Caki2 (cell line): ENCODE data around the gene TMEM156. TPM values are rescaled to one million over a fixed set of nuclear protein-coding genes. Genes with fewer than 3 reads are reported as not detected.

Source experiments
- DNase-seq: peaks from one replicate; pipeline ENCODE4 v3.0.0-alpha.2; 2015; ENCODE audit warnings: low read depth
- in situ Hi-C: cut with HindIII; loops from 2 replicates; pipeline ENCODE4 v1.10.0; 2016; ENCODE audit warnings: low sequenced_read_pairs, low pct_unique_long_range_greater_than_20kb, mixed read lengths
- total RNA-seq: library from RNA; depleted of rRNA; stranded (reverse); fragments of >200 nt; shearing (Covaris generic); gene quantifications from 2 replicates; pipeline ENCODE4 v1.2.3, GENCODE V29; 2014; ENCODE audit warnings: low replicate concordance; rRNA removed

TMEM156 gene
- total RNA-seq = 40.0 and 64.9 TPM in 2 replicates

DNA sequence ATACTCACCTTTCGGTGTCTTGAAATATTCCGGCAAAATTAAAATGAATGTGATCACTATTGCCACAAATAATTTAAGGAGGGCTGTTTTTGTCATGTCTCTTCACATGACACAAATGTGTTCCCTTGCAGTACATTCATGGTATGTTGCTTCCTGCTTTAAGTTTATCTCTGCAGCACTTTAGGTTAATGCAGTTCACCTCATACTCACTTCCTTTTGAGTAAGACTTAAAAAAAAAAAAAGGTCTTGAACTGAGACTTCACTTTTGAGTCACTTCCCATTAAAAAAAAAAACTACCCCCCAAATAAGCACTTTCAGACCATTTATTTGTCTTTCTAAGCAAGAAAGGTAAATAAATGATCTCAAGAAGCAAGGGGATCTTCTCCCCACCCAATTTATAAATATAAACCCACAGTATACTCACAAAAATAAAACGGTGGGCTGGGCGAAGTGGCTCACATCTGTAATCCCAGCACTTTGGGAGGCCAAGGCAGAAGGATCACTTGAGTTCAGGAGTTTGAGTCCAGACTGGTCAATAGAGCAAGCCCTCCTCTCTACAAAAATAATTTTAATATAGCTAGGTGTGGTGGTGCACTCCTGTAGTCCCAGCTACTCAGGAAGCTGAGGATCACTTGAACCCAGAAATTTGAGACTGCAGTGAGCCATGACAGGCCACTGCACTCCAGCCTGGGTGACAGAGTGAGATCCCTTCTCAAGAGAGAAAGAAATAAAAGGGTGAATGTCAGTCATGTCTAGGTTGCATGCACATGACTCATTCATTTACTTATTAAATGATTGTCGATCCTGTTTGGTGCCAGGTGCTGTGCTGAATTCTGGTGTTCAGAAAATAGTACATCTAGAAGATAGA, at the start of gene TMEM156:
TMEM156 (minus strand) TSS at position 192 of the 868 bp plus-strand sequence; CDS start at position 96, 96 bp downstream.
- in situ Hi-C loops = no loop called here
- DNase-seq = peak; percentile 70

GRCh38 chr4:39078829-39079228, 46.6 kb upstream of the TMEM156 start:
- no peak for DNase-seq
- in situ Hi-C loops = no loop called here

- DNase-seq = no peak
- in situ Hi-C loops = no loop called here
These were observed 36.7 kb upstream of the TMEM156 start for GRCh38 chr4:39068907-39069306.

GRCh38 chr4:39067451-39067850, 35.2 kb upstream of the TMEM156 start:
- no peak for DNase-seq
- in situ Hi-C loops = no loop called here

DNA sequence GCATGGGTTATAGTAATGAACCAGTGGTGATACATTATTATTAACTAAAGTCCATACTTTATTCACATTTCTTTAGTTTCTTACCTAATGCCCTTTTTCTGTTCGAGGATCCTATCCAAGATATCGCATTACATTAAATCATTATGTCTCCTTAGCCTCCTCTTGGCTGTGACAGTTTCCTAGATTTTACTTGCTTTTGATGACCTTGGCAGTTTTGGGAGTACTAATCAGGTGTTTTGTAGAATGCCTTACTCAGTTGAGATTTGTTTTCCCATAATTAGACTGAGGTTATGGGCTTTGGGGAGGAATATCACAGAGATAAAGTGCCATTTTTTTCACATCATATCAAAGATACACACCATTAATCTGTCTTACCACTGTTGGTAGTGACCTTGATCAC, 34.8 kb upstream of the TMEM156 start:
- in situ Hi-C loops = no loop called here

GRCh38 chr4:39066371-39066770, 34.2 kb upstream of the TMEM156 start:
- in situ Hi-C loops = no loop called here

More for the DNA sequence above, 34.8 kb upstream of the TMEM156 start:
- no peak for DNase-seq

GRCh38 chr4:39063430-39063829, 31.2 kb upstream of the TMEM156 start:
- DNase-seq = no peak
- in situ Hi-C loops = no loop called here

More at GRCh38 chr4:39066371-39066770, 34.2 kb upstream of the TMEM156 start:
- DNase-seq = no peak

DNA sequence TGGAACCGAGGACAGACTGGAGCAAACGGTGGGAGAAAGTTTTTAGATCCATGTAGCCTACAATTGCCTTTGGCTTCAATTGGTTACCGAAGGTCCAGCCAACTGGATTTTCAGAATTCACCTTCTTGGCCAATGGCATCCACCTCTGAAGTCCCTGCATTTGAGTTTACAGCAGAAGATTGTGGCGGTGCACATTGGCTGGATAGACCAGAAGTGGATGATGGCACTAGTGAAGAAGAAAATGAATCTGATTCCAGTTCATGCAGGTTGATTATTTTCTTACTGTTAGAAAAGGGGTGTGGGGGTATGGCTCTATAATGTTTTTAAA, 30.5 kb upstream of the TMEM156 start:
- in situ Hi-C loops = no loop called here
- DNase-seq = no peak

DNA sequence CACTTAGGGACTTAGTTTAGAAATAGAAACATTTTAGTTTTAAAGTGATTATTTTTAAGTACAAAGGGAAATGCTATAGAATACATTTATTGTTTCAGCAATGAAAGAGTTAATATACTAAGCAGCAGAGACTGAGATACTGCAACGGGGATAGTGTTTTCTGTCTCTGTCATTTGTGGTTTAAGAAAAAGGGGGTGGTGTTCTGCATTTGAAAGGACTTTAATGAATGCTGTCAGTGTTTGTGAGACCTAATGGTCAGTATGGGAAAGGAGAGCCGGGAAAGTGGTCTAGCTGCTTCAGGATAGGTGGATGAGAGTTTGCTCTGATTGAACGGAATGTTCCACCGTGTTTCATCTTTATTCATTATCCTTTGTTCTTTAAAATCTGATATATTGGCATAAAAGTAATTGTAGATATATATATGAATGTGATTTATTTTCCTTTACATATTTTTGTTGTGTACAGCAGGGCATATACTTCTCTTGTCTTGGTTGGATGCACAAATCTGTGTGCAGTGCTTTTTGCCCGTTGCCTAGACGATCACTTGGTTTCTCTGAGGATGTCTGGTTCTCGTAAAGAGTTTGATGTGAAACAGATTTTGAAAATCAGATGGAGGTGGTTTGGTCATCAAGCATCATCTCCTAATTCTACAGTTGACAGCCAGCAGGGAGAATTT, 30.0 kb upstream of the TMEM156 start, which contains the start of gene KLHL5:
KLHL5 (plus strand) TSS at position 139 of the 676 bp plus-strand sequence; CDS start at position 560, 421 bp downstream.
- DNase-seq = no peak
- in situ Hi-C loops = no loop called here

DNA sequence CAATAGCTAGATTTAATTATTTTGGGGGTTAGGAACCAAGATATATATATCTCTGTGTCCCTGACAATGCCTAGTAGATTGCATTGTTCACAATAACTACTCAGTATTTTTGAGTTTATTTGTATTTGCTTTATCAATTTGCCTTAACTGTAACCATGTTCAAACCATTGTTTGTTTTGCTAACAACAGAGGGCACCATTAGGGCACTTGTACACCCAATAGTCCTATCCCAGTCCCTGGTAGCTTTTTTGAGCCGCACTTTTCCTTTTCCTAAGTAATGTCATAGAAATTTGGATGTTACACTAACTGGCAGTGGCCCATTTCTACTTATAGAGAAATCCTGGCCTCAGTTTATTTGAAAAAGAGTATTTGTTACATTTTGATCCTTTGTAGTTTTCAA, 29.2 kb upstream of the TMEM156 start:
- in situ Hi-C loops = no loop called here

DNA sequence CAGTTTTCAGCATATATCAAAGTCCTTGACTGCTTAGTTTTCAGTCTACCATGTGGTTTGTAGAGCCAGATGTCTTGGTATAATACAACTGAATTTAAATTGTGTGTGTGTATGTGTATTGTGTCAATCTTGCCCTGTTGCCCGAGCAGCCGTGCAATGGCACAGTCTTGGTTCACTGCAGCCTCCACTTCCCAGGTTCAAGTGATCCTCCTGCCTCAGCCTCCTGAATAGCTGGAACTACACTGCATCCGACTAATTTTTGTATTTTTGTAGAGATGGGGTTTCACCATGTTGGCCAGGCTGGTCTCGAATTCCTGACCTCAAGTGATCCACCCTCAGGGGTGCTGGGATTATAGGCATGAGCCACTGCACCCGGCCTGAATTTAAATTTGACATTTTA, 23.8 kb upstream of the TMEM156 start:
- DNase-seq = no peak
- in situ Hi-C loops = no loop called here

More for the DNA sequence above, 29.2 kb upstream of the TMEM156 start:
- no peak for DNase-seq

DNA sequence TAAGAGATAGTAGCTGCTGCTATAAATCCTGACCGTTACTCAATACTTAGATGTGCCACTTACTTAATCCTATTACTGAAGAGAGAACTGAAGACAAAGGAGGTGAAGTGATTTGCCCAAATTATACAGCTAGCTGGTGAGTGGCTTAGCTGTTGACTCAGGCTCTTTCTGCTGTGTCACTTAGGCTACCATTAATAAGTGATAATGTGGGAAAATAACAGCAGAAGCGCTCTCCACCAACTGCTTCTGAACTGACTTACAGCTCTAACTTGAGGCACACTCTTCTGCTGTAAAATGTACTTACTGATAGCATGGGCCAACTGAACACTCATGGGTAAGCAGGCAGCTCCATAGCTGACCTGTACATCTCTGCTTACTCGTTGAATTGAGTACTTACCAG, 22.3 kb upstream of the TMEM156 start:
- peak; percentile 65 for DNase-seq
- in situ Hi-C loops = no loop called here

DNA sequence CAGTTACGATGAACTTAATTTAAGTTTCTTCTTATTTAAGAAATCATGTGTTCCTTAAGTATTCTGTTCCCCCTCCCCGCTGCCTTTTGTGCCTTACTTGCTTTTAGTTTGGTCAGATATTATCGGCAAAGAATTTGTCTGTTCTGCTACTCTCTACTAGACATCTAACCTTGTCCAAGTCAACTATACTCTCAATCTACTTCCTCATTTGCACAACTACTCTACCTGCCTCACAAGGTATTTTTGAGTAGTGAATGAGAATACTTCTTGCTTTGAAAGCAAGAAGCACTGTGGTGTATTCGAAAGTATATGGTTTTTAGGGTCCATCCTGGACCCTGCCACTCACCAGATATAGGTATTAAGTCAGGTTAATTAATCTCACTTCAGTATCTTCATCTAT, 21.8 kb upstream of the TMEM156 start:
- in situ Hi-C loops = no loop called here
- no peak for DNase-seq

- DNase-seq = no peak
- in situ Hi-C loops = no loop called here
These were observed 19.3 kb upstream of the TMEM156 start for GRCh38 chr4:39051492-39051891.

GRCh38 chr4:39050590-39050989, 18.4 kb upstream of the TMEM156 start:
- no peak for DNase-seq
- in situ Hi-C loops = no loop called here

GRCh38 chr4:39048311-39048710, 16.1 kb upstream of the TMEM156 start:
- in situ Hi-C loops = no loop called here
- no peak for DNase-seq

GRCh38 chr4:39047681-39048080, 15.5 kb upstream of the TMEM156 start:
- DNase-seq = no peak
- in situ Hi-C loops = no loop called here

- DNase-seq = peak; percentile 62
- in situ Hi-C loops = no loop called here
These were observed 14.0 kb upstream of the TMEM156 start for GRCh38 chr4:39046249-39046648.

- DNase-seq = peak; percentile 62
- in situ Hi-C loops = no loop called here
These were observed 13.6 kb upstream of the TMEM156 start for GRCh38 chr4:39045827-39046221.
